T-helper 2 cell (primary cell): ENCODE data around the gene APOBEC3G.

Source experiments
- DNase-seq, 5 experiments: peaks; one replicate each; pipeline versions ENCODE4 v3.0.0 to v3.0.0-alpha.2; 2012 to 2022

Gene APOBEC3G

DNA sequence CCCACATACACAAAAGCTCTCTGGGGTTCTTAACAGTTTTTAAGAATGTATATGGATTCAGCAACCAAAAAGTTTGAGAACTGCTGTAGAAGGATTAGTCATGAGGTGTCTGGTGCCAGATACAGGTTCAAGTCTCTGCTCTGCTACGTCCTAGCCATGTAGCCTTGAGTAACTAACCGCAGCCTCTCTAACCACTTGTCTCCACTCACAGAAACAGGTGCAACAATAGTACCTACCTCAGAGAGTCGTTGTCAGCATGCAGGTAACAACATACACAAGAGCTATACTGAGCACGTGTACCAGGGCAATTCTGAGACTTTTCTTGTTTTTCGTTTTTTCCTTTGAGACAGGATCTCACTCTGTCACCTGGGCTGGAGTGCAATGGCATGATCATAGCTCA is 48.5 kb downstream of the APOBEC3G start:
- no peak for DNase-seq

GRCh38 chr22:39128508-39128907 is 51.4 kb downstream of the APOBEC3G start:
- no peak for DNase-seq

- DNase-seq = no peak
Observed at GRCh38 chr22:39129081-39129480, 52.0 kb downstream of the APOBEC3G start.

- no peak for DNase-seq
Observed at GRCh38 chr22:39129746-39130145, 52.7 kb downstream of the APOBEC3G start.

DNA sequence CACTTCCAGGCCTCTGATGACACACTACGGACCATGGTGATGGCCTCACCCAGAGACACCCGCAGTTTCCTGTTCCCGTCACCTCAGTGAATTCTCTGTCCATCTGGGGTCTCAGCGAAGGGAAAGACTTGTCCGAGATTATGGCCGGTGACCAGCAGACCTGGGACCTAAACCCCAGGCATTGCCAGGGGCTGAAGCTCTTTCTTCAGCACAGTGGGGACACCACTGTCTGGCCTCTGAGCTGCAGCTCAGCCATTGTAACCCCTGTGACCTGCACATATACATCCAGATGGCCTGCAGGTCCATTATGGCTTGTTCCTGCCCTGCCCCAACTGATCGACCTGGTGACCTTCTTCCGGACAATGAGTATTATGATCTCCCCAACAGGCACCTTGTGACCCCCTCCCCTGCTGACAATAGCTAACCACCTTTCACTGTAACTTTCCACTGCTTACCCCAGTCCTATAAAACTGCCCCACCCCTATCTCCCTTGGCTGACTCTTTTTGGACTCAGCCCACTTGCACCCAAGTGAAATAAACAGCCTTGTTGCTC is 53.2 kb downstream of the APOBEC3G start:
- DNase-seq = no peak

DNA sequence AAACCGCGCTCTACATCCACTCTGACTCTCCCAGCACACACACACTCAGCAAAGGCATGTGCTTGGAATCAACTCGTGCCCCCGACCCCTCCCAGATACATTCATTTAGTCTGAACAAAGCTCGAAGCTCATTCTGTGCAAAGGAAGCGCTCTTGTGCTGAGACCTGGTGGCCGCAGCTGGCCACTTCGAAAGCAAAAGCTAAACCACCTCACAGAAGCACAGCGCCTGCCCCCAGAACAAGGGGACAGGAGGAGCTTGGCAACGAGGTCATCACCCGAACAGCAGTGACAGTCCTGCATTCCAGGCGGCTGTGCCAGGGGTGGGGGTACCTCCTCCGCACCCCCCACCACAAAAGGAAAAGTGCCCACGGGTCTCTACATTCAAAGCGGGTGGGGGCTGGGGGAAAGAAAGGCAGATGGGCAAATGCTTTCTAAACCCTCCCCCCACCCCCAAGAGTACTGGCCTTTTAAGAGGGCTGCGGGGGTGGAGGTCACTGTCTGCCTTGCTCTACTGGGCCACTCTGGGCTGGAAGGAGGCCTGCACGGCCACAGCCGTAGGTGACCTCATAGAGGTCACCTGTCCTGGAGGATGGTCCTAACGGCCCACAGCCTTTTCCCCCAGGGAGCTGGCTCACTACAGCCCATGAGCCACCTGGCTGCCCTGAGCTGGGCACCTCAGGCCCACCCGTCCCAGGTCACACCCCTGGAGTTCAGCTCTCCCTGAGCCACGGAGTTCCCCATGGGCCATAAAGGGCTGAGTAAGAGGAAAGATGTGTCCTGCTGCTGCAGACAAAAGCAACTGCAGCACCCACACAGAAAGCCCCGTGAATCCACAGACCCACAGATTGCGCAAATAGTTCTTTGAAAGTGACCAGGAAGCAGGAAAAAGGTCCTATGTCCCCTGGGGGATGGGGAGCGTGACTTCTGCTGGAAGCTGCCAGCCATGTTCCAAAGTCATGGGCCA is 54.1 kb downstream of the APOBEC3G start:
- no peak for DNase-seq

- no peak for DNase-seq
Observed at GRCh38 chr22:39132281-39132680, 55.2 kb downstream of the APOBEC3G start.

DNA sequence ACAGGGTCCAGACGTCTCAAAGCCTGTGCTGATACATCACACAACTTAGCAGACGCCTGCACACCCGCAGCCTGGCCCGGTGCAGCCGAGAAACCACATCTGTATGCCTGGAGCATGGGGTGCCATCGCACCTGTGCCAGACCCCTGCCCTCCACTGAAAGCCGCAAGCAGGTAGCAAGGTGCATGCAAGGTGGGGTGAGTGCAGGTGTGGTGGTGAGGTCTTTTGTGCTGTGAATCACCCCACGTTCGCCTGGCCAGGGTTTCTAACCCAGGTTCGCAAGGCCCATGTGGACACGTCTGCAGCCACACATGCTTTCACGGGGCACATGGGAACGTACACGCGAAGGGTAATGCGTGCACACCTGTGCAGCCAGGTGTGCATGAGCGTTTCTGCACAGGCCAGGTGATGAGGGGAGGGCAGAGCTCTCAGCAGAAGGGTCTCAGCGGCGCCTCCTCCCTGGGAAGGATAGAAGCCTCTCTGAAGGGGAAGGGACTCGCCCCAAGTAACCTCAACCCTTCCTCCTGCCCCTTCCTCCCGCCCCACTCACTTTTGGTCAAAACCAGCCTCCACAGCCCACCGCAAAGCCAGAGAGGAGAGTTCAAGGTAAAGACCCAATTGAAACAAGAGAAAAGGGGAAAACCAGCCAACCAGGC is 55.9 kb downstream of the APOBEC3G start:
- DNase-seq = no peak

- no peak for DNase-seq
Observed at GRCh38 chr22:39133871-39134270, 56.8 kb downstream of the APOBEC3G start.

DNA sequence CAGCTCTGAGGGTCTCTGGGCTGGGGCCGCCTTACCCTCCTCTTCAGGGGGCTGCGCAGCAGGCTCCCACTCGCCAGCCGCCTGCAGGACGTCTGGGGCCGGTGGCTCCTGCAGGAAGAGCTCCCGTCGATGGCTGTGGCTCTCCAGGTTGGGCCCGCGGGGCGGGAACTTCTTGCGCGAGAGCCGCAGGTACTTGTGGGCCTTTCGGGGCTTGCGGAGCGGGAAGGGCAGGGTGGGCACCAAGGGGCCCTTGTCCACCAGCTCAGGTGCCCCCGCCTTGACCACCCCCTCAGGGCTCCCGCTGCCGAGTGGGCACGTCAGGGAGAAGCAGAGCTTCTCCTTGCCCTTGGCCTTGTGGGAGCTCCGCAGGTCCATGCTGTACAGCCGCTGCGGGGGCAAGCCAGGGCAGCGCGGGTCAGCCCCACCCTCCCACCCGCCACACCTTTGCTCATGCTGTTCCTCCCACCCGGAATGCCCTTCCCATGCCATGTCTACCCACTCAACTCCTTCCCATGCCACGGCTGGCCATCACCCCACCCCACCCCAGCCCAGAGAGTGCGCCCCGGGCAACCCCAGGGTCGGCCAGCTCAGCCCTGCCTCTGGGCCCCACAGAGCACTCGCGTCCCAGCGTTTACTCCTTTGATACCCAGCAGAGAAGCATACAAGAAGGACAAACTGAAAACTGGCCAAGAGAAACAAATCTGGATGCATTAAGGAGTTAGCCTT is 57.5 kb downstream of the APOBEC3G start:
- no peak for DNase-seq

DNA sequence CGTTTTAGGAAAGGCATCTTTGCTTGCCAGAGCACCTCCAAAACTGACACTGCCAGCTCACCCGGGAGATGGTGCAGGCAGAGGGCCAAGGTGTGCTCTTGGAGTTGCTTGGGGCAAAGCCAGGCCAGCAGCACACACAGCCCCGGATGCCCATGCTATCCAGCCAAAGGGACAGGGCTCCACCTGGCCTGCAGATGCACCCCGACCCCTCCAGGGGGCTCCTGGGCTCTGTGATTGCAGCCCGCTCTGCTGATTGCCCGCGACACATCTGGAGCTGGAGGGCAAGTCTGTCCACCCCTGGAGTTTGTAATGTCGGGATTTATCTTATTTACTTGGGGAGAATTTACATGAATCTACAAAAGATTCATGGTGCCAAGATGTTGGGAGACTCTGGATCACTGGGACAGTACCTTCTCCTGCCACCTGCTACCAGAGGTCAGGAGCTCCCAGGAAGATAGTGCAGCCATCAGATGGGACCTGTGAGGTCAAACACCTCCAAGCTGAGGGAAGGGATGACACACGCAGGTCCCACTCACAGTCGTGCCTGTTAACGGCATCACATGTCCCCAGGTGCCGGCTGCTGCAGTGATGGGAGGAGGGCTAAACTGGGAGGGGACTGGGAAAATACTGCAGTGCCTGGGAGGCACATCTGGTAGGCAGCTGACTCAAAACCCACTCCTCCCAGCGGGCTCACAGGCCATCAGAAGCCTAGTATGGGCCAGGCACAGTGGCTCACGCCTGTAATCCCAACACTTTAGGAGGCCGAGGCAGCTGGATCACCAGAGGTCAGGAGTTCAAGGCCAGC is 58.2 kb downstream of the APOBEC3G start:
- DNase-seq = peak in 2 of 5 experiments; percentile 22 to 24

- no peak for DNase-seq
Observed at GRCh38 chr22:39136317-39136716, 59.2 kb downstream of the APOBEC3G start.
